ENCODE results near the gene MACROH2A1.
A peak's percentile ranks its signal among the peaks of the same experiment; 100 is the strongest.
"Not testable (repeated sequence)": the region's sequence is repeated elsewhere in the genome, so short reads cannot be mapped to it uniquely, and the experiment has no call there.

MACROH2A1 gene

DNA sequence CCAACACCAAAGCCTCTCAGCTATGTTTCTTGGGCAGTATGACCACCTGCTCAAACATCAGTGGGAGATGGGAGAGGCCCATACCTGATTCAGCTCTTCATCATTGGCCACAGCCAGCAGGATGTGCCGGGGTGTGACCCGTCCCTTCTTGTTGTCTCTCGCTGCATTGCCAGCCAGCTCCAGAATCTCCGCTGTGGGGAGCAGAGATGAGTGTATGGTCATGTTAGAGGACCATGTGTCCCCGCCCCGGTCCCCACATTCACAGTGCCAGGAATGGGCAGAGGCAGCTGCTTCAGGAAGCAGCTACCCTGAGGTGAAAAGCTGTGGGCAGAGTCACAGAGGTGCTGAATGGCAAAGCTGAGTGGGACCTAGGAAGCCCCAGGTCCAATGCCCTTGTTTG lies 29.1 kb downstream of the MACROH2A1 start:
- peaks cover 46% of the 10 kb centered on the region for H3K36me3 Mint-ChIP-seq (ENCODE audit: low read depth)
- H3K4me3 Mint-ChIP-seq = no peak overlapping the region
- TF ChIP-seq, protein P1, sequence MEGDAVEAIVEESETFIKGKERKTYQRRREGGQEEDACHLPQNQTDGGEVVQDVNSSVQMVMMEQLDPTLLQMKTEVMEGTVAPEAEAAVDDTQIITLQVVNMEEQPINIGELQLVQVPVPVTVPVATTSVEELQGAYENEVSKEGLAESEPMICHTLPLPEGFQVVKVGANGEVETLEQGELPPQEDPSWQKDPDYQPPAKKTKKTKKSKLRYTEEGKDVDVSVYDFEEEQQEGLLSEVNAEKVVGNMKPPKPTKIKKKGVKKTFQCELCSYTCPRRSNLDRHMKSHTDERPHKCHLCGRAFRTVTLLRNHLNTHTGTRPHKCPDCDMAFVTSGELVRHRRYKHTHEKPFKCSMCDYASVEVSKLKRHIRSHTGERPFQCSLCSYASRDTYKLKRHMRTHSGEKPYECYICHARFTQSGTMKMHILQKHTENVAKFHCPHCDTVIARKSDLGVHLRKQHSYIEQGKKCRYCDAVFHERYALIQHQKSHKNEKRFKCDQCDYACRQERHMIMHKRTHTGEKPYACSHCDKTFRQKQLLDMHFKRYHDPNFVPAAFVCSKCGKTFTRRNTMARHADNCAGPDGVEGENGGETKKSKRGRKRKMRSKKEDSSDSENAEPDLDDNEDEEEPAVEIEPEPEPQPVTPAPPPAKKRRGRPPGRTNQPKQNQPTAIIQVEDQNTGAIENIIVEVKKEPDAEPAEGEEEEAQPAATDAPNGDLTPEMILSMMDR (IDR thresholded peaks at IDR 0.05; ENCODE audit: unreplicated experiment in 3 of 3) = no peak
- no peaks in the 10 kb centered on the region for H3K27me3 Mint-ChIP-seq (ENCODE audit: low read depth)
- H3K9me3 Mint-ChIP-seq = no peaks in the 10 kb centered on the region
- peaks cover 33% of the 10 kb centered on the region for H3K4me1 Mint-ChIP-seq
- H3K27ac Mint-ChIP-seq = no peak overlapping the region

DNA sequence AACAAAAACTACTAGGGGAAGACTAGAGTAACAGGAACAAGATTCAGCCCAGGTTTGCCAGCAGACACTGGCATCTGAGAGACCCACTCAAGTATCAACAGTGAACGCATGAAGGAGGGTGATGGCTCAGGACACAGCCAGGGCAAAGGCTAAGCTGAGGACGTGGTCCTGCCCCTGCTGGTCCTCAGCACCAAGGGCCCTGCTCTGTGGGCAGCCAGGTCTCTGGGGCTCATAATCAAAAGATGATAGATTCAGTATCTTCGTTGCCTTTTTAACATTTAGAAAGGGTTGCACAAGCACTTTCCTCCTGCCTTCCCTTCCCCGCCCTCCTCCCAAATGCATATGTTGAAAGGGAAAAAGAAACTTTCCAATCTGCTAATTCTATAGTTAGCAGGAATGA lies 31.5 kb downstream of the MACROH2A1 start:
- TF ChIP-seq, protein P1 (IDR thresholded peaks at IDR 0.05; ENCODE audit: unreplicated experiment in 3 of 3) = no peak
- Mint-ChIP-seq H3K27ac (peak overlapping the region in 2 of 3 experiments; percentile 65 to 75), H3K4me1 (peaks cover 39% of the 10 kb centered on the region), H3K27me3 (ENCODE audit: low read depth) (no peaks in the 10 kb centered on the region), H3K9me3 (no peaks in the 10 kb centered on the region), H3K4me3 (no peak overlapping the region), H3K36me3 (ENCODE audit: low read depth) (peaks cover 51% of the 10 kb centered on the region)

DNA sequence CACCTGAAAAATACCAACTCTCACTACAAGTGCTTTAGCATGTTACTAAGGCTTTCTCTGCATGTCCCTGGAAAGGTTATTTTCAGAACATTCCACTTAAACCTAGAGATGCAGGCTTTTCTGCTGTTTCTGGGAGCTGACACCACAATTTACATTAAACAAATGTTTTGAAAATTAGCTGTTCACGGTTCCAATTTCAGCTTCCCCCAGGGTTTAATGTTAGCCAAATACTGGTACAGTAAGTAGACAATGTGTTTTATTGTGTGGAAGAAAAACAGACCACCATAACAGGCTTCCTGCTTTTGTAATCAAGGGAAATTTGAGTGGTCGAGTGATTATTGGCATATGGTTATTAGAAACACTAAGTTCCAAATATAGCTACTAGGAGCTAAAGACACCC lies 32.0 kb downstream of the MACROH2A1 start:
- H3K4me1 Mint-ChIP-seq = peaks cover 39% of the 10 kb centered on the region
- no peaks in the 10 kb centered on the region for H3K9me3 Mint-ChIP-seq
- H3K27me3 Mint-ChIP-seq (ENCODE audit: low read depth) = no peaks in the 10 kb centered on the region
- peaks cover 51% of the 10 kb centered on the region for H3K36me3 Mint-ChIP-seq (ENCODE audit: low read depth)
- peak overlapping the region in 2 of 3 experiments; percentile 65 to 75 for H3K27ac Mint-ChIP-seq
- TF ChIP-seq, protein P1 (IDR thresholded peaks at IDR 0.05; ENCODE audit: unreplicated experiment in 3 of 3) = no peak
- H3K4me3 Mint-ChIP-seq = no peak overlapping the region

DNA sequence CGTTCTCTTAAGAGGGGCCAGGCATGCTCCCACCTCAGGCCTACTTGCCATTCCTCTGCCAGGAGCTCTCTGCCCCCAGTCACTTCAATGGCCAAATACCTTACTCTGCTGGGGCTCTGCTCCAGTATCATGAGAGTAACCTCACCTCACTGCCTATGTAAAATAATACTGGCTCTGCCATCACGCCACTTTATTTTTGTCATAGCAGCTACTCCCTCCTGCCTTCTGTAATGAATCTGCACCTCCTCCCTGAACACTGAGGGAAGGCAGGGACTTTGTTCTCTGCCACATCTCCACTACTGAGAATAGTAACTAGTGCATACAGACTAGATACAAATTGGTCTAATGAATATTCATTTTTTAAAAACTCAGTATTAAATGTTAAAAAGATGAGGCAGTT lies 33.8 kb downstream of the MACROH2A1 start:
- Mint-ChIP-seq H3K4me1 (peaks cover 39% of the 10 kb centered on the region), H3K36me3 (ENCODE audit: low read depth) (peaks cover 53% of the 10 kb centered on the region), H3K27me3 (ENCODE audit: low read depth) (no peaks in the 10 kb centered on the region), H3K4me3 (no peak overlapping the region), H3K27ac (peak overlapping the region; percentile 56 to 77 (median 57)), H3K9me3 (no peaks in the 10 kb centered on the region)
- TF ChIP-seq, protein P1 (IDR thresholded peaks at IDR 0.05; ENCODE audit: unreplicated experiment in 3 of 3) = no peak

DNA sequence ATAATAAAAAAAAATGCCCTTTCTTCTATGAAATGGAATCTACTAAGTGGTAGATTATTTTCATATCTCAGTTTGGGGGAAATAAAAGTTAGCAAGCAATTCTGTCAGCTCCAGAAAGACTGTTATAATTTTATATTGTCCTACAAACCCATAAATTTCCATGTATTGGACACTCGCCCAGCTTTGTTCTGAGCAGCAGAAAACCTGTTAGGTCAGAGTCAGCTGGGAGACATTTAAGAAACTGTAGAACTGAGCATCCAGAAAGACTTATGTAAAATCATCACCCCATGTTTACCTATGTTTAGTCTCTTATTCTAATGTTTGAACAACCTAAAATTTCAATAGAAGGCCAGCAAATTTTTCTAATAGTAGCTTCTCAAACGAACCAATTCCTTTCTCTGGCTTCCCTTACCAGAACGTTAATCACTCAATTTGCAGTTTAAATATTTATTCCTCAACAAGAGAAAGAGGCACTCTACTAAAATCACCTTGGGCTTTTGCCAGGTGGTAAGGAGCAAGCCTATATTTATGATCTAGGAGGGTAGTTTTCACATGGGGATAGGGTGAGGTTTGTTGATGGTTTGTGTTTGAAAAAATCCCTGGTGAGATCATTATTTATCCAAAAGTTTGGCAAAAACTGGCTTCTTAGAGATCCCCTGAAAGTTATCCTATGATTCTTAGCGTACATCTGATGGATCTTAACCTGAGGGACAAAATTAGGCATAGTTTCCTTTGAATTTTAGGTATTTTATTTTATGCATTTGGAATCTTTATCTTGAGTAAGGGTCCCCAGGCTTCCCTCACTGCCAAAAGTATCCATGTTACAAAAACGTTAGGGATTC lies 34.4 kb downstream of the MACROH2A1 start:
- H3K9me3 Mint-ChIP-seq = no peaks in the 10 kb centered on the region
- peaks cover 49% of the 10 kb centered on the region for H3K36me3 Mint-ChIP-seq (ENCODE audit: low read depth)
- H3K27me3 Mint-ChIP-seq (ENCODE audit: low read depth) = no peaks in the 10 kb centered on the region
- peak overlapping the region; percentile 56 to 77 (median 57) for H3K27ac Mint-ChIP-seq
- TF ChIP-seq, protein P1 (IDR thresholded peaks at IDR 0.05; ENCODE audit: unreplicated experiment in 3 of 3) = no peak
- peaks cover 39% of the 10 kb centered on the region for H3K4me1 Mint-ChIP-seq
- no peak overlapping the region for H3K4me3 Mint-ChIP-seq

DNA sequence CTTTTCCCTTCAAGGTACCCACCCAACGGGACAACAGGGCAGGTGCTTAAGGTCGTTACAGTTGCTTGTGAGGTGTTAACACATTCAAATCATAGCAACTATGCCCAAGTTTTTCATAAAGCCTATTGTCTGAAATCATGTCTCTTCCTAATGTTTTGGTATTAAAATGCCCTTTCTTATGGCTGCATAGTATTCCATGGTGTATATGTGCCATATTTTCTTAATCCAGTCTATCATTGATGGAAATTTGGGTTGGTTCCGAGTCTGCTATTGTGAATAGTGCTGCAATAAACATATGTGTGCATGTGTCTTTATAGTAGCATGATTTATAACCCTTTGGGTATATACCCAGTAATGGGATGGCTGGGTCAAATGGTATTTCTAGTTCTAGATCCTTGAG lies 35.7 kb downstream of the MACROH2A1 start:
- Mint-ChIP-seq H3K4me1 (peaks cover 40% of the 10 kb centered on the region), H3K36me3 (ENCODE audit: low read depth) (peaks cover 52% of the 10 kb centered on the region)
- not testable (repeated sequence) for H3K27me3 Mint-ChIP-seq (ENCODE audit: low read depth); H3K9me3 Mint-ChIP-seq; H3K27ac Mint-ChIP-seq; H3K4me3 Mint-ChIP-seq
